ENCODE measurements around the gene NR2F1-AS1. TPM values are rescaled to one million over a fixed set of nuclear protein-coding genes. Genes with fewer than 3 reads are reported as not detected.

NR2F1-AS1 gene
- total and polyA plus RNA-seq, 2 donors (not counting 3 experiments of a cell fraction or from before 2014, with no cell fraction given), result 4.2 to 13.8 TPM

DNA sequence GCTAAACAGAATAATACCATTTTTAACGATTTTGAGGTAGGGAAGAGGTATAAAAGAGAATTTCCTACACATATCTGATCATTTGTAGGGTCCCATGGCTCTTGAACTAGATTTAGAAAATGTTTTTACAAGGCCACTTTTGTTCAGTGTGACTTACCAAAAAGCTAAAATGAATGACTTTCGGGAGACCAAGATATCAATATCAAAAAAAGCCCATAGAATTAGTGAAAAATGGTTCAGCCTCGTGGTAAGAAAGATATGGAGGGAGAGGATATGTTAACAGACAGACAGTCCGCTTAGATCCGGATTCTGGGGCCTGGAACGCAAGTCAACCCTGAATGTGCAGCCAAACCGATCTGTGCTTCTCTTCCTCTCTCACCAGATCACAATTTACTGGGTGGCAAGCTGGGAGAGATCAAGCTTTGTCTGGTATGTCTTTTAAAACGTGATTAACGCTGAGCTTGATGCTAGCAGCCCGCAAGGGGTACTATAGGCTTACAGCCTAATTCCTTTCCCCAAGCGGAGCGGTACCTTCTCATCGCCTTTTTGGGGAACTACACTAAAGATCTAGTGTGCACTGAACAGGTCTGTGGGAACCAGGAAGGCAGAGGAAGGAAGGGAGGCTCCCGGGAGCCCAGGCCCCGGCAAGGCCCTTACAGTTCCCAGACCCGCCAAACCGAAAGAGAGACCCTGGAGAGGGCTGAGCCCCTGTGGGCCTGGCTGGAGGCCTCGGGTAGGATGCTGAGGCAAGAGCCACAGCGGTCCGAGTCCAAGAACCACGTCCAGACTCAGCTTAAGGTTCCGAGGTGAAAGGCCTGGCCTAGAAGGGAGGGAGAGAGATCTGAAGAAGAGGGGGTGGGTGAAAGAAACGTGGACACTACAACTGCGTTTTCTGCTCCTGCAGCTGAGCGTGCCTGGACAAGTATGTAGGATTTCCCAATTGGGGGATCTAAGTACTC, 2.9 kb downstream of the NR2F1-AS1 start:
- Histone ChIP-seq H3K4me1 (ENCODE audit: control insufficient read depth, extremely low read depth, insufficient read depth, low read length) (peaks cover 13% of the 10 kb centered on the region), H3K4me3 (replicated peaks in 1 of 3; ENCODE audit: insufficient read depth in 1 of 3, low read depth in 1 of 3, low read length in 3 of 3) (no peak overlapping the region), H3K9me3 (replicated peaks; ENCODE audit: control insufficient read depth, insufficient read depth, low read length) (no peaks in the 10 kb centered on the region), H3K9ac (replicated peaks; ENCODE audit: extremely low read depth, insufficient read depth, low read length) (no peak overlapping the region), H3K9me1 (replicated peaks; ENCODE audit: control insufficient read depth, extremely low read depth, insufficient read depth, low read length) (no peaks in the 10 kb centered on the region), H2AFZ (ENCODE audit: low read depth, low read length) (no peak overlapping the region), H3K27me3 (ENCODE audit: control insufficient read depth in 2 of 2, insufficient read depth in 2 of 2, low read length in 2 of 2) (no peaks in the 10 kb centered on the region), H3K4me2 (ENCODE audit: insufficient read depth, low read length) (peak overlapping the region; percentile 65), H3K79me2 (ENCODE audit: control insufficient read depth, insufficient read depth, low read length) (peaks cover 27% of the 10 kb centered on the region), H3K36me3 (ENCODE audit: control insufficient read depth in 2 of 2, extremely low read depth in 1 of 2, insufficient read depth in 2 of 2, low read length in 2 of 2) (no peaks in the 10 kb centered on the region), H3K27ac (ENCODE audit: insufficient read depth, low read depth, low read length) (no peak overlapping the region), H4K20me1 (replicated peaks; ENCODE audit: control insufficient read depth, extremely low read depth, insufficient read depth, low read length) (no peaks in the 10 kb centered on the region)
- DNase-seq (ENCODE audit: low read depth, low spot score), result no peak
- no TSS peak for BruUV-seq (replicated peaks)
- TF ChIP-seq, protein P1, sequence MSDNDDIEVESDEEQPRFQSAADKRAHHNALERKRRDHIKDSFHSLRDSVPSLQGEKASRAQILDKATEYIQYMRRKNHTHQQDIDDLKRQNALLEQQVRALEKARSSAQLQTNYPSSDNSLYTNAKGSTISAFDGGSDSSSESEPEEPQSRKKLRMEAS (IDR thresholded peaks at IDR 0.05; ENCODE audit: insufficient read depth, insufficient read length), result no peak
- TF ChIP-seq EZH2 (IDR thresholded peaks at IDR 0.05; ENCODE audit: borderline replicate concordance, low read depth, low read length, severe bottlenecking) (no peak), CTCF (IDR thresholded peaks at IDR 0.05; ENCODE audit: extremely low read depth in 1 of 2, insufficient read depth in 1 of 2, low read depth in 1 of 2, low read length in 2 of 2) (no peak), POLR2A (IDR thresholded peaks at IDR 0.05; ENCODE audit: low read depth, low read length) (no peak), POLR2AphosphoS5 (IDR thresholded peaks at IDR 0.05; ENCODE audit: insufficient read depth, low read depth, low read length) (no peak), JUN (IDR thresholded peaks at IDR 0.05; ENCODE audit: borderline replicate concordance, insufficient read depth, insufficient read length, low read depth) (no peak), GATA2 (IDR thresholded peaks at IDR 0.05; ENCODE audit: insufficient read depth, insufficient read length, low read depth, low read length) (no peak), FOS (IDR thresholded peaks at IDR 0.05; ENCODE audit: borderline replicate concordance, insufficient read depth, low read length) (no peak), MYC (IDR thresholded peaks at IDR 0.05; ENCODE audit: low read depth, low read length) (no peak)
- dilution Hi-C loops (cut with MboI; ENCODE audit: extremely low pct_ligation_motif_present, low sequenced_read_pairs), result no loop called here
- no peak for FAIRE-seq
- CTCF ChIA-PET, result interaction anchor here (0.7 to 4.2 kb wide), 4 partner anchors 211 to 1060 kb away, joined by 3 to 28 read pairs (median 14); no protein-coding TSS in a partner anchor
- POLR2A ChIA-PET, result no interaction called here
- intact Hi-C loops (cut with micrococcal nuclease), result no loop called here
